Lower leg skin (tissue), 4 donors: ENCODE data around the gene ELF5. TPM values are rescaled to one million over a fixed set of nuclear protein-coding genes. Genes with fewer than 3 reads are reported as not detected.

Experiments
- DNase-seq, 2 donors: peaks; one replicate each; pipeline ENCODE4 v3.0.0-alpha.2; 2019; ENCODE audit warnings: low spot score in 2 of 2
- H3K4me3 ChIP-seq: fragments of 200-600 bp; sonication (generic); 2 replicates; pipeline ENCODE4 v1.5.1; 2017; ENCODE audit warnings: mild to moderate bottlenecking, low read depth; ENCODE audit not compliant: poor library complexity, severe bottlenecking
- POLR2A ChIP-seq, 2 donors: fragments of 450-650 bp; IDR thresholded peaks; one replicate each; pipeline ENCODE4 v1.6.1; 2016 to 2017; ENCODE audit warnings: antibody characterized with exemption in 2 of 2, mild to moderate bottlenecking in 1 of 2, moderate library complexity in 1 of 2
- WGBS, 2 donors: methylation state at CpG; one replicate each; pipeline ENCODE4 v1.1.5; 2018; 5-methylcytosine and 5-hydroxymethylcytosine counted together
- intact Hi-C: fragments of 100-400 bp; cut with DNase I; formaldehyde crosslinking; loops from one replicate; pipeline ENCODE4 v1.15.0; 2023; ENCODE audit warnings: low total_unique reads
- total RNA-seq, 4 donors: library from RNA; depleted of rRNA; stranded (reverse); fragments of >200 nt; gene quantifications; one replicate each; pipeline ENCODE4 v1.1.0, GENCODE V29; 2016
- TF ChIP-seq, protein P1 (sequence below), 3 donors: fragments of 450-650 bp; IDR thresholded peaks; one replicate each; pipeline ENCODE4 v1.5.1; 2016; ENCODE audit warnings: antibody characterized with exemption in 3 of 3, mild to moderate bottlenecking in 3 of 3, moderate library complexity in 2 of 3

ELF5 gene
- total RNA-seq, 4 donors from 2014 or later: 1.9 to 13.5 (median 9.9) TPM

DNA sequence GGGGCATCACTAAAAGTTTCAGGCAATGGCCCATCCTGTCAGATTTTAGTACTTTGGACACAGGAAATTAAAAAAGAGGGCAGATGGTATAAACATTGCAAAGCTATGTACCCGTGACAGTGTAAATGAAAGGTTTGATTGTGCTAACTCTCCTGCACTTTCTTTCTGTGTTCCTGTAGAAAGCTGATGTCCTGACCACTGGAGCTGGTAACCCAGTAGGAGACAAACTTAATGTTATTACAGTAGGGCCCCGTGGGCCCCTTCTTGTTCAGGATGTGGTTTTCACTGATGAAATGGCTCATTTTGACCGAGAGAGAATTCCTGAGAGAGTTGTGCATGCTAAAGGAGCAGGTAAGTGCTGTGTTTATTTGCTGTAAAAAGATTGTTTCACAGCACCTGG is 64.6 kb downstream of the ELF5 start:
- DNase-seq: no peak
- intact Hi-C loops: no loop called here
- WGBS, 2 donors: 76 to 78% methylated on average over 3 of the region's 3 CpGs
- H3K4me3 ChIP-seq: no peak overlapping the region
- TF ChIP-seq POLR2A (IDR thresholded peaks at IDR 0.05): no peak
- TF ChIP-seq, protein P1, sequence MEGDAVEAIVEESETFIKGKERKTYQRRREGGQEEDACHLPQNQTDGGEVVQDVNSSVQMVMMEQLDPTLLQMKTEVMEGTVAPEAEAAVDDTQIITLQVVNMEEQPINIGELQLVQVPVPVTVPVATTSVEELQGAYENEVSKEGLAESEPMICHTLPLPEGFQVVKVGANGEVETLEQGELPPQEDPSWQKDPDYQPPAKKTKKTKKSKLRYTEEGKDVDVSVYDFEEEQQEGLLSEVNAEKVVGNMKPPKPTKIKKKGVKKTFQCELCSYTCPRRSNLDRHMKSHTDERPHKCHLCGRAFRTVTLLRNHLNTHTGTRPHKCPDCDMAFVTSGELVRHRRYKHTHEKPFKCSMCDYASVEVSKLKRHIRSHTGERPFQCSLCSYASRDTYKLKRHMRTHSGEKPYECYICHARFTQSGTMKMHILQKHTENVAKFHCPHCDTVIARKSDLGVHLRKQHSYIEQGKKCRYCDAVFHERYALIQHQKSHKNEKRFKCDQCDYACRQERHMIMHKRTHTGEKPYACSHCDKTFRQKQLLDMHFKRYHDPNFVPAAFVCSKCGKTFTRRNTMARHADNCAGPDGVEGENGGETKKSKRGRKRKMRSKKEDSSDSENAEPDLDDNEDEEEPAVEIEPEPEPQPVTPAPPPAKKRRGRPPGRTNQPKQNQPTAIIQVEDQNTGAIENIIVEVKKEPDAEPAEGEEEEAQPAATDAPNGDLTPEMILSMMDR (IDR thresholded peaks at IDR 0.05): no peak

DNA sequence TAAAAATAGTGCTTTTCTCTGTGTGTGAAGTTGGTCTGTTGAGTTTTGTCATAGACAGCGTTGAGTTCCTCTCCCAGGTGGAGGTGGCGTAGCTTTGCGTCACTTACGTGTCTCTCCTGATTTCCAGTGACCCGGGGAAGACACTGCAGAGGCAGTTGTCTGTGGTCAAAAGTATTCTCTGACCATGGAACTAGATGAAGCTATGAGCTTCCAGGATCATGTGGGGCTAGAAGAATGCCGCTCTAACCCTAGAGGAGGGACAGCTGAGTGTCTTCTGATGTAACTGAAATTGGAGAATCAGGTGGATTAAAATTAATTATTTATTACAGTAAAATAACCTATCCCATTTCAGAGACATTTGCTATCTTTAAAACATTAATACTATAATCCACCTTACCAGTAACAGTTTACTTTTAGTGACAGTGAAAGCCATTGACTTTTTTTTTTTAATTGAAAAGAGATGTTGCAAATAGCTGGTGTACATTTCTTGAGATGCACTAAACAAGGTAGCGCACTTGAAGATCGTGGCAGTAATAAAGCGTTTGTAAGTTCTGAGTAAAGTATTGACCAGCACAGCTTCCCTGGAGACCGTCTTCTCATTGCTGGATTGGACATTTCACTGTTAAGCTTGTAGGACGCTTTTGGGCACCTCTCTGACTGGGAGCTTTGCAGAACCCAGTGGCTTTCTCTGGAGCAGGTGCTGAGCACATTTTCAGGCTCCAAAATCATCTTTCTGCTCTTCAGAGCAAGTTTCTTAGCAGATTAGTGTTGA is 65.2 kb downstream of the ELF5 start:
- 92 to 97% methylated on average over 11 of the region's 11 CpGs for WGBS, 2 donors
- intact Hi-C loops: no loop called here
- DNase-seq: no peak
- H3K4me3 ChIP-seq: no peak overlapping the region
- TF ChIP-seq POLR2A (IDR thresholded peaks at IDR 0.05): no peak
- TF ChIP-seq, protein P1 (IDR thresholded peaks at IDR 0.05): no peak

DNA sequence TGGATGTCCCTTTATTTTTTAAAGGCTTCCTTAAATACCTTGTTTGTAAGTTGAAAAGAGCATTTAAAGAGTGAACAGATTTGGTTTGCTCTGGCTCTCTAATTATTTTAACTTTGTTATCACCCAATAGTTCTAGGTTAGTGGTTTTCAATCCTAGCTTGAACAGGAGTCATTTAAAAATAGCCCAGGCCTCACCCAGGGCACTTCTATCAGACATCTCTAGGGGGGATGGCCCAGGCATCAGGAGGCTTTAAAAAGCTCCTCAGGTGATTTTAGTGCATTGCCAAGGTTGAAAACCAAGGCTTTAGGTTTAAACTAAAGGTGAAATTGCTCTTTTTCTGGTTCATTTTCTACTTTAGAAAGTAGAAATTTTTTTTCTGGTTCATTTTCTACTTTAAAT is 66.5 kb downstream of the ELF5 start:
- TF ChIP-seq POLR2A (IDR thresholded peaks at IDR 0.05): no peak
- TF ChIP-seq, protein P1 (IDR thresholded peaks at IDR 0.05): no peak
- DNase-seq: no peak
- intact Hi-C loops: no loop called here
- no peak overlapping the region for H3K4me3 ChIP-seq

DNA sequence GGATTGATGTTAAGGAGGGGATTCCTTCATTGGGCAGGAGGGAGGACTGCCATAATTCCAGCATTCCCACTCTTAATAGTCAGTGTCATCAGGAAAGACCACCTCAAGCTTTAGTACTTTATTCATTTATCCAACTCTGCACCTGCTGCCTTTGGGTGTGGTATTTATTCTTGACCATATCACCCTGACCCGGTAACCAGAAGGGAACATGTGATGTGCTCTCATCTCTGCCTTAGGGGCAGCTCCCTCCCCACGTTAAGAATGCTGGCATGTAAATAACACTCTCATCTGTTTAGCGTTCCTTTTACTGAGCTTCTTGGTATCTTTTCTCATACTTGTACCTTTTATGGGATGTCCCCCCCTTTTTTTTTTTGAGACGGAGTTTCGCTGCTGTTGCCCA is 67.2 kb downstream of the ELF5 start:
- DNase-seq: no peak
- 72 to 84% methylated on average over 5 of the region's 5 CpGs for whole genome bisulfite sequencing, 2 donors
- intact Hi-C loops: no loop called here
- no peak overlapping the region for H3K4me3 ChIP-seq
- TF ChIP-seq, protein P1 (IDR thresholded peaks at IDR 0.05): no peak
- no peak for TF ChIP-seq POLR2A (IDR thresholded peaks at IDR 0.05)

DNA sequence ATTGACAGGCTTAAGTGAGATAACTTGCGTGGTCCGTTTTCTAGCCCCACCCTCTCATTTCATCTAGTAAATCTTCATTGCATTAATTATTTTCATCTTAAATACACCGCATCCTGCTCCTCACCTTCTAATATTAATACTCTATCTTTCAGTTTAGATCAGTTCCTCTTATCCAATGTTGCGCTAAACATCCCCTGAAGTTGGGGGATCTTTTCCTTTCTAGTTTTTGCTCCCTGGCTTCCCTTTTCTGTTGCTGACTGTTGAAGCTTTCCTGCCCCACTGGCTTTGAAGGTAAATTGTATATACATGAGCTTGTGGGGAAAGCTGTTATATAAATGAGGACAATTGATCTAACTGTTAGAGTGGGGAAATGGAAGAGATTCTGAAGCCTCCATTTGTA is 67.6 kb downstream of the ELF5 start:
- TF ChIP-seq, protein P1 (IDR thresholded peaks at IDR 0.05): no peak
- no peak for TF ChIP-seq POLR2A (IDR thresholded peaks at IDR 0.05)
- no peak for DNase-seq
- intact Hi-C loops: no loop called here
- 71 to 81% methylated on average over 4 of the region's 4 CpGs for WGBS, 2 donors
- H3K4me3 ChIP-seq: no peak overlapping the region

DNA sequence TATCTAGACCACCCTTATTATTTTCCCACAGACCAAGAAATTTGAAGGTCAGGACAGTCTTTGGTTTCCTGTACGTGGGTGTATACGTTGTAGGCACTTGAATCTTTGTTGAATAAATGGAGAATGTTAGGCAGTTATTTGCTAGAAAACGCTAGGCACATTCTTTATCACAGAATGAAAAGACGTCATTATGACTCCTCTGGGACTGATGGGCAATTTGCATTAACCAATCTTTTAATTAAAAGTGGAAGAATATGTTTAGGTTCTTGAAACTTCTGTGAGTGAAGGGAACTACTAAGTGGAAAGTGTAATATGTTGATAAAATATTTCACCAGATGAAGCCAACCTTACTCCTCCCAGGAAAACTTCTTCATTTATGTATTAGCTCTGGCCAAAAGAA is 69.2 kb downstream of the ELF5 start:
- 87% methylated on average over 4 of the region's 4 CpGs for WGBS, 2 donors
- no peak for DNase-seq
- TF ChIP-seq POLR2A (IDR thresholded peaks at IDR 0.05): no peak
- TF ChIP-seq, protein P1 (IDR thresholded peaks at IDR 0.05): no peak

More for the DNA sequence above, 69.2 kb downstream of the ELF5 start:
- intact Hi-C loops: no loop called here
- H3K4me3 ChIP-seq: no peak overlapping the region
